DMS153 (cell line): ENCODE data around the gene ESYT3.
"Not testable (repeated sequence)": the region's sequence is repeated elsewhere in the genome, so short reads cannot be mapped to it uniquely, and the experiment has no call there.

Experiments used
- DNase-seq: peaks from one replicate; lab custom pipeline; 2025; lab: John Stamatoyannopoulos, UW

Gene ESYT3

DNA sequence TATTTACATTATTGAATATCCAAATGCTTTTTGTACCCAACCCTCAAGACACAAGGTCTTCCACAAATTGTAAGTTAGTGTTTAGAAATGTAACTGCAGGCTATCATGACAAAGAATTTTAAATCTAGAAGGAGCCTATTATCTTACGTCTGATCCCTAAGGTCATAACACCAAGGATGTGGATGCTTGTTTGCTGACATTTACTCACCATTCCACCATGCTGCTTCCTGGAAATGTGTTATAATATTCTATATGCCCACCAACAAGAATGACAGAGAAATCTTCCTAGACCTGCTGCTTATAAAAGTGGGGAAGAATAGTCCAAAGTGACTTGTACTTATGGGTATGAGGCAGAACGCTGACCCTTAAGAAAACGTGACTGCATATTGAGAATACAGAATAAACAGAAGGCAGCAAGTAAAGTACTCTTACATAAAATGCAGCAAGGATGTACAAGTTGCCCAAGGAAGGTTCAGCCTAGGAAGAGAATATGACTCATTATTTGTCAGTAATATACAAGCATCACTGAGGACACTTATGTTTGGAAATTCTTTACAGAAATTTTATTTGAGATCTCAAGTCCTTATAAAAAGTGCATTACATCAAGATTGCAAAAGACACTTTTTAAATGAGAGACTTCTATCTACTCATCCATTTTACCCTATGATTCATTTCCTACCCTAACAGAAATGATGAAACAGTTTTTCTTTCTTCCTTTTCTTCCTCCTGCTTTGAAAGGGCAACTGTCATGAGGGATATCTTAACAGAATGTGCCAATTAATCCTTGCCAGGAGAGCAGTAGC is 59.6 kb downstream of the ESYT3 start:
- no peak for DNase-seq

DNA sequence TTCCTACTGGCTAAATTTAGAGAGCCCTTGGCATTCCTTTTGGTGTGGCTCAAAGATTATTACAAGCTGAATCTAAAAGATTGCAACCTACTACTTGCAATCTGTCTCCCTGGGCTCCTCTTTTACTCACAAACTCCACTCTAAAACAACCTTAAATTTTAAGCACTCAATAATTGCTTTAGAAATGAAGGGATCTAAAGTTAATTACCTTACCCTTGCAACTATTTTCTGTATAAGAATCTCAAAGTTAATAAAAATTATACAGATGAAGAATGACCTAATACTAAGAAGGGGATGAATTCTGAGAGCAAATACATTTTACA is 60.2 kb downstream of the ESYT3 start:
- no peak for DNase-seq

DNA sequence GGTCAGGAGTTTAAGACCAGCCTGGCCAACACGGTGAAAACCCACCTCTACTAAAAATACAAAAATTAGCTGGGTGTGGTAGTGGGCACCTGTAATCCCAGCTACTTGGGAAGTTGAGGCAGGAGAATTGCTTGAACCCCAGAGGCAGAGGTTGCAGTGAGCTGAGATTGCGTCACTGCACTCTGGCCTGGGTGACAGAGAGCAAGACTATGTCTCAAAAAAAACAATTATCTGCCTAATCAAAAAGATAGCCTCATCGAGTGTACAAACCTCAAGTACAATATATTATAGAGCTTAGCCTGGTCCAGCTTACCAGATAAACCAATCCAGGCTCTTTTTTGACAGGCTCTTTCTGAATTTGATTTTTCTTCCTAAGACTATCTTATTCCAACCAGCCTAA is 61.2 kb downstream of the ESYT3 start:
- DNase-seq = not testable (repeated sequence)

DNA sequence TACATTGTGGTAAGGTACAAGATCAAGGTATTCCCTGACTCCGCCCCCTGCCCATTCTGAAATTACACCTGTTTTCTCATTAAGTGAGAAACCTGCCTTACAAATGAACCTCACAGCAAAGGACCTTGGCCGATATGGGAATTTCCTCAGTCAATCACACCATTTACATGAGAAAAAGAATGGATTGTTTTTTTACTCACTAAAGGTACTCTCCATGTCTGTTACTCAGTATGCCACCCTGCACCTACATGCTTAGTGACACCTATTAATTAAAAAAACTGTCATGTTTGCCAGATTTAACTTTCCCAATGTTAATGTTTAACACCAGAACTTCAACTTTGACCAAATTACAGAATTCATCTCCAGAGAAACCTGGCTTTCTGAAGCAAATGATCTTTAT is 62.0 kb downstream of the ESYT3 start:
- DNase-seq = no peak

DNA sequence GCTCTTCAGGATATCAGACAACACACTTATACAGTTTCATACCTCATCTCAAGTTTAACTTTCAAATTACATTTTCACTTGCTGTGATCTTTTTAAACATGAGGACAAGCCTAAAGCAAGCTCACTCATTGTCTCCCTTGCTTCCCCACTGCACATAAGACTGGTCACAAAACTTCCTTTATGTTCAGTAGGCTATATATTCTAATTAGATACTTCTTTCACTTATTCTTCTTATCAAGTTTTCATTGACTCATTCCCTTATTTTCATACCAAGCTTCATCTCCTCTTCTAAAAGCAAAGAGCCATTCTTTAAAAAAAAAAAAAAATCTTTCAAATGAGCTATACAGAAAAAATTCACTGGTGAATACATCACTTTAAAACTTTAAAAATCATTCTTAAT is 62.6 kb downstream of the ESYT3 start:
- no peak for DNase-seq

DNA sequence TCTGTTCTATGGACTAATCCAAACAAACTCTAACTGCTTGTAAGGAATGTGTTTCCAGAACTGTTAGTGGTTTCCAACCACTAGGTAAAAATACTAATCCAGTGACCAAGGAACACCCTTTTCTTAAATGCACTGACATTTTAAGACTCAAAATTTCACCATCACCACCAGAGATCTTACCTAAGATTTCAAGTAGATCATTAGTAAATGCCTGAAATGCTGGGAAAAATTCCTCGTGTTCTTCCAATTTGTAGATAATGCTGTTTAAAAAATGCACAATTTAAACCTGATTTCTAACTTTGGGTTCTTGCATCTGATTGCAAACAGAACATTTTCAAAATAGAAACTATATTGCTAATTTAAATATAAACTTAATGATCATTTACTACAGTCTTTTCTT is 63.4 kb downstream of the ESYT3 start:
- DNase-seq = no peak

DNA sequence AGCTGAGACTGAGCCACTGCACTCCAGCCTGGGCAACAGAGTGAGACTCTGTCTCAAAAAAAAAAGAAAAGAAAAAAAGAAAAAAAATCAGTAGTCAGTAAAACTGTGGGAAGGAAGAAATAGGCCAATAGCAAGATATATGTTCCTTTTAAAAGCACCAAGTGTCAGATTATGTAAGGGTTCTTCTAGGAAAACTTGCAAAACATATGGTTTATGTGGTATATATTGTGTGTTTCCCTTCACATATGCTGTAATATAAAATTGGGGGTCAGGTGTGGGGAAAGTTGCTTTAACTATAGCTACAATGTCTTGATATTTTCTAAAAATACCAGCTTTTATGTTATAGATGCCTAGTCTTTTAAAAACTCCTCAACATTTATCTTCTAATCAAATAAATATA is 64.6 kb downstream of the ESYT3 start:
- no peak for DNase-seq

DNA sequence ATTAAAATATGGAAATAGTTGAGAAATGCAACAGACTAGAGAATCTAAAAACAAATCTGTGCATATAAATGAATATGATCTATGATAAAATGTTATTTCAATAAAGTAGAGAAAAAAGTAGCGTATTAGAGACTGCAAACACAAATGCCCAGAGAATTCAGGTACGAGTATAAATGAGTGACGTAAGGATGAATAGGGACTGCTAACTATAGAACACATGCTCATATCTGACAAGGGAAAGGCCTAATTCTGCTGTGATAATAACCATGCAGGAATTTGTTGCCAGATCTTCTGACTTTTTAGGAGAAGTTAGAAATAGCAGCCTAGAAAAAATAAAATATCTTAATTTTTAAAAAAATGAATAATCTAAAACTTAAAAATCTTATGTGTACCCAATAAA is 73.1 kb downstream of the ESYT3 start:
- DNase-seq = no peak

DNA sequence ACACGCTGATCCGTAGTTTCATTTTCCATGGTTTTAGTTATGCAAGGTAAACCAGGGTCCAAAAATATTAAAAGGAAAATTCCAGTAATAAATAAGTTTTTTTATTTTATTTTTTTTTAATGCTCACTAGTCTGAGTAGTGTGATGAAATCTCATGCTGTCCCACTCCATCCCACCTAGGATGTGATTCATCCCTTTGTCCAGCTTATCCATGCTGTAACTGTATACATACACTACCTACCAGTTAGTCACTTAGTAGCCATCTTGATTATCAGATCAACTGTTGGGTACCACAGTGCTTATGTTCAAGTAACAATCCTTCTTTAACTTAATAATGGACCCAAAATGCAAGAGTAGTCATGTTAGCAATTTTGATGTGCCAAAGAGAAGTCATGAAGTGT is 75.2 kb downstream of the ESYT3 start:
- DNase-seq = no peak

DNA sequence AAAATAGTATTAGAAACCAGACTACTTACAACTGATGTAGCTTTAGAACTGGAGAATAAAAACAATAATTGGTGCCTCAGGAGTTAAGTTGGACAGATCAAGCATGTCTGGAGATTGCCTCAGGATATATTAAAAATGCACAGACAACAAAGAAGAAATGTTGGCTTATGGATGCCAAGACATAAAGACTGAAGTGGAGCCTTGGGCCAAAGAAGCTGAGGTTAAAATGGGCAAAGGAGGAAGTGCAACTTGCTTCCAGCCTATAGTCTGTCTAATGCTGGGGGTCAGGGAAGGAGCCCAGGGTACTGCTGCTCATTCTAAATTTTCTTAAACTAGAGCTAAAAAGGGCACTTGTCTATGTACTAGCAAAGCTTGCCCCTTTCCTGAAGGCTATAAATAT is 77.5 kb downstream of the ESYT3 start:
- DNase-seq = no peak

DNA sequence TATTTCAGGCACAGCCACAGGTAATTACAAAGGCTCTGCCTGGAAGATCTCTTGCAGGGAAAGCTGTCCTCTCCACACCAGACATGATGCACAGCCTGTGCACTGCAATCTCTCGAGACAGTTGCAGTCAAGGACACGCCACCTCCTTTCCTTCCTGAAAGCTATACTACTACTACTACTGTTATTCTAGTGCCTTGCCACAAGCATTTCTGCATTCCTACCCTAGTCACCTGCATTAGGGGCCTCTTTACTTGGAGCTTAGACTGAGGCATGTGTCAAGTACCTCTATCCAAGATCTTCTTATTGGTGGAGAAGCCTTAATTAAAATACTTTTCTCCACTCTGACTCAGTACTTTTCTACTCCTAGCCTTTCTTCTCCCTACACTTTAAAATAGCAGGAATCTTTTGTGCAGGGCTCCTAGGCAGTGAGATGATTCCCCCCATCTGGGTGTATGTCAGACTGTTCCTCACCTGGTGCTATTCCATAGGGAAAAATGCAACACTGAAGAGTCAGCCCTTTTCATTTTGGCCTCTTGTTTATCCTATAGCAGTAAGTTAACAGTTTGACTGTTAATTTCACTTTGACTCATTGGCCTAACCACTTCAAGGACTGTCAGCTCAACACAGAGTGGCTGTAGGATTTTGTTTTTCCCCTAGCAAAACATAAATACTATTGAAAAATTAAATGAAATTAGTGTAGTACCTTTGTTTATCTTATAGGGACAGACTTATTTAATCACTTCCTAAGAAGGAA is 78.9 kb downstream of the ESYT3 start:
- DNase-seq = no peak

DNA sequence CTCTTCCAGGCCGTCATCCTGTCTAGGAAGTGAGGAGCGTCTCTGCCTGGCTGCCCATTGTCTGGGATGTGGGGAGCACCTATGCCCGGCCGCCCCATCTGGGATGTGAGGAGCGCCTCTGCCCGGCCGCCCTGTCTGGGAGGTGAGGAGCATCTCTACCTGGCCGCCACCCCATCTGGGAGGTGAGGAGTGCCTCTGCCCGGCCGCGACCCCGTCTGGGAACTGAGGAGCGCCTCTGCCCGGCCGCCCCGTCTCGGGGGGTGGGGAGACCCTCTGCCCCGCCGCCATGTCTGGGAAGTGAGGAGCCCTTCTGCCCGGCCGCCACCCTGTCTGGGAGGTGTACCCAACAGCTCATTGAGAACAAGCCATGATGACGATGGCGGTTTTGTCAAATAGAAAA is 87.0 kb downstream of the ESYT3 start:
- DNase-seq = not testable (repeated sequence)
